ENCODE data around the gene STAC.
"Not testable (repeated sequence)": the region's sequence is repeated elsewhere in the genome, so short reads cannot be mapped to it uniquely, and the experiment has no call there.

The STAC gene

DNA sequence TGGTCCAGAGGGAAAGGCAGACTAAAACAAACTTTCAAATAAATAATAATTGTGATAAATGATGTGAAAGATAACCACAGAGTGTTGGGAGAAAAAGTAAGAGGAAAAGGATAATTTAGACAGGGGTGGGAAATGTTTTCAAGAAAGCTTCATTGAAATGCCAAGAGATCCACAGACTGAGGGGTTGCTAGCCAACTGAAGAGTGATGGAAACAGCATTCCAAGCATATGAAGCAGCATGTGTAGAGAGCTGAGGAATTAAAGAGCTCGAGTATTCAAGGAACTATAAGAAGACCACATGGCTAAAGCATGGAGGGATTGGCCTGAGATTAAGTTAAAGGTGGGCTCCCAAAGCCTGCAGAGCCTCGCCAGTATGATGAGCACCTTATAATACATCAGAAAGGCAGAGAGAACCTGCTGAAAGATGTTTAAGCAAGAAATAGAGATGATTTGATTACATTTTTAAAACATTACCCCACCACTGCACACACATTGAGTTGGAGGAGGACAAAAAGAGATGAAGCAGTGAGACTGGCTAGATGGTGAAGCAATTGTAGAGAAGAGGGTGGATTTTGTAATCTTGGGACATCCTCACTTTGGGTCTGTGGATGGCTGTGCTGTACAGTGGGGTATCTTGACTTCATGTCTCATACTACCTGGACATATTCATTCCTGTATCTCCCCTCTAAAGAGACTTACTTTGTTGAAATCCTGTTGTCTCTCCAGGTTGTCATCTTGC, 100.8 kb downstream of the STAC start:
- DNase-seq = no peak

DNA sequence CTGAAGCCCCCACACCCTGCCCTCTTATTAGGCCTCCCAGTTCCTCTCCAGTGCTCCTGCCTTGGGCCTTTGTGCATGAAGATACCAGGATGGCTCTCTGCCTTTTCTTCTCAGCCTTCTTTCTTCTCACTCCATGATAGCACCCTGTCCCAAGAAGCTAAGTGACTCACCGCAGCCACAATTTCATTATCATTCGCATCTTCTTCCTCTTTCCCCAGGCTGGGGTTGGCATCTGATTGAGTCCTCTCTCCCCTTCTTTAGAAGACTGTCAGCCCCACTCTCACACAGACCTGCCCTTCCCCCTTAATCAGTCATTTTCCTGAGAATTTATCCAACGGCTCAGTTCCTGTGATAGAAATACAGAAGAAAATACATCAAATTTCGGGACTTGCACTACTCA, 102.0 kb downstream of the STAC start:
- no peak for DNase-seq

DNA sequence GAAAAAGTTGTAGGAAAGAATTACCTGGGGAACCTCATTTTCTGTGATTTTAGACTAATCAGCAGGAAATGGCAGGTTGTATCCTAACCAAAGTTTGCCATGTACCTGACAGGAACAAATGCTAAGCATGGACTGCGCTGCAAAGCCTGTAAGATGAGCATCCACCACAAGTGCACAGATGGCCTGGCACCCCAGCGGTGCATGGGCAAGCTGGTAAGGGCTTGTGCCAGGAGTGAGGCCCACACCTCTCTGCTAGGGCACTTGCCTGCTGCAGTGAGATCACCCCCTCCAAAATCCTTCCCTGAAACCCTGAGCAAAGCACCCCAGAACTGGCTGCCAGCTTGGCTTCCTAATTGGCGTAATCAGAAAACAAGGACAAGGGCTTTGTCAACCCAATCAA, 102.6 kb downstream of the STAC start:
- no peak for DNase-seq

DNA sequence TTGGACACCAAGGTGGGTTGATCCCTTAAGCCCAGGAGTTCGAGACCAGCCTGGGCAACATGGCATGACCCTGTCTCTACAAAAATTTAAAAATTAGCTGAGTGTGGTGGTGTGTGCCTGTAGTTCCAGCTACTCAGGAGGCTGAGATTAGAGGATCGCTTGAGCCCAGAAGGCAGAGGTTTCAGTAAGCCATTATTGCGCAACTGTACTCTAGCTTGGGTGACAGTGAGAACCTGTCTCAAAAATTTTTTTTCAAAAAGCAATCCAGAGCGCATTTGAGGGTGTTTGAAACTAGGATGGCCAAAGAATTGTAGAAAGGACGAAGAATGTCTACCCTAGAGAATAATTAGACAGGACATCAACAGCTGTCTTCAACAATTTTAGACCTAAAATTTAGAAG, 103.4 kb downstream of the STAC start:
- no peak for DNase-seq

DNA sequence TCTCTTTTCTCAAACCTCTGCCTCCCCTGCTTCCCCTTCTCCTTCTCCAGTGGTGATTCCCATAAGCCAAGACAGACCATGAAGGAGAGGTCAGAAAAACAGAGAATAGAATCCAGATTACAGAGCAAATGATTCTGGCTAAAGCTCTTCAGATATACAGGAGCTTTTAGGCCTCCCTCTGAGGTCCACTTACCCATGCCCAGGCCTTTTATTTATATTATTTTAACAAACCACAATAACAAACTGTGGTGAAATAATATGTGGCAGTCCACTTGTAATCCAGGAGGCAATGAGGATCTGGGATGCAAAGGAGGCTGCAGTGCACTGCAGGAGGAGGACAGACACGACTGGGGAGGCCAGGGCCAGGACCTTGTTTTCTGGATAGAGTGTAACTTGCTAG, 104.1 kb downstream of the STAC start:
- no peak for DNase-seq

DNA sequence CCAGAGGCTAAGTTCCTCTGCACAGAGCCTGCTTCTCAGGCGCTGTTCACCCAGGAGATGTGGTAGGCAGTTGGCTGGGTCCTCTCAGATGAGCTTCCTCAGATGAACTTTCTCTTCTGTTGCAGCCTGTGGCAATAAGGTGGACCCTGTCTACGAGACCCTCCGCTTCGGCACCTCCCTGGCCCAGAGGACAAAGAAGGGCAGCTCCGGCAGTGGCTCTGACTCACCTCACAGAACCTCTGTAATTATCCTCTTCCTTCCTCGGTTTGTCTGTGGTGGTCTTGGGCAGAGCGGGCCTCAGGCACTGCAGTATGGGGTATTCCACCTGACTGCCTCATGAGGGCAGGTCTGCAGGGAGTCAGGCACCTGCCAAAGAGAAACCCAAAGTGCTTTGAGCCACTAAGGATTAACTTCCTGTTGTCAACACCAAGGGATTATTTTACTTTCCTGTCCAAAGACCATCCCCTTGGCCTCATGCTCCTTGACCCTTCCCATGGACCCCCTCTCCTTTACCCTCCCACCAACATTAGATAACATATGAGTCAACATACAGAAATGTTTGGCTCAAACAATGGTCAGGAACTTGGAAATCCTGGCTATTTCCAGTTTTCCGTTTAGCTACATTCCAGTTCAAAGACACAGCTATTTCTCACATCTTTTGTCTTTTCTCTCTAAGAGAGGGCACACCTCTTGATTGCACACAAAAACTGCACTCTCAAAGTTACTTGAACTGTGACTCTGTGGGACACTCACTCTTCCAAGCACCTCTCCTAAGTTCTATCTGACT, 105.9 kb downstream of the STAC start:
- no peak for DNase-seq

DNA sequence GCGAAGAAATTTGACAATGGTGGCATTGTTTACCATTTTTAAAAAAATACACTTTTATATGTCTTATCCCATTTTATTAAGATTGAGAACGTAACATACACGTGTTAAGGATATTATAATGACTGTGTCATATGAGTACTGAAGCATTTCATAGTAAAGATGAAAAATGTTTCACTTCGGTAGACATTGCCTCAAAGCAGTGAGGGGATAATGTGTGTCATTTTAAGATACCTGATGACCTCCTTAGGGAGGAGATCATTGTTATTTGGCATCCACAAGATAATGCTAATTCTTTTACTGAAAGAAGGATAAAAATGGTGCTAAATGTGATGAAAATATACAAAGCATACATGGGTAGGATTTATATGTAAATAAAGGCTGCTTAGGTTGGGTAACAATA, 107.3 kb downstream of the STAC start:
- no peak for DNase-seq

DNA sequence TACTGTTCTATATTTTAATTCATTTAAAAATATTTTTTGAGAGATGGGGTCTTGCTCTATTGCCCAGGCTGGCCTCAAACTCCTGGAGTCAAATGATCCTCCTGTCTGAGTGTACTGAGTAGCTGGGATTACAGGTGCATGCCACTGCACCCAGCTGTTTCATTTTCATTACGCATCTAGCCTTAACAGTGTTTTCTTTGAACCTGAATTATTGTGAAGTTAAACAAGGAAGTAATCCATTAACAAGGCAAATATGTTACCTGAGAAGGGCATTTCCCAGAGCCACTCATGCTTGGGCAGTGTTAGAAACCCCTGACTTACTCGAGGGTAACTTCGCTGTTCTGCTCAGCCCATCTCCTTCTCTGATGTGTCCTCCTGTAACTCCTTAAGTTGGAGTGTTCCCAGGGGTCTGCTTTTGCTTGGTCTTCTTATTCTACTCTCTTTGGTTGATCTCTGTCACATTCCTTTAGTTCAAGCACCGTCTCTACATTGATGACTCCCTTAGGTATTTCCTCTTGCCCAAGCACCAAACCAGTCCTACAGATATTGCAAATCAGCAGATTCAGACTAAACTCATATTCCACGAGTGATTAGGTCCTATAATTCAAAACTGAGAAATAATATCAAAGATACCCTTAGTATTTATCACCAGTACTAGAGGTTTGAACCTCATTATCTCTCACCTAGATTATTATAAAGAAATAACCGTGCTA, 107.9 kb downstream of the STAC start:
- DNase-seq = no peak

DNA sequence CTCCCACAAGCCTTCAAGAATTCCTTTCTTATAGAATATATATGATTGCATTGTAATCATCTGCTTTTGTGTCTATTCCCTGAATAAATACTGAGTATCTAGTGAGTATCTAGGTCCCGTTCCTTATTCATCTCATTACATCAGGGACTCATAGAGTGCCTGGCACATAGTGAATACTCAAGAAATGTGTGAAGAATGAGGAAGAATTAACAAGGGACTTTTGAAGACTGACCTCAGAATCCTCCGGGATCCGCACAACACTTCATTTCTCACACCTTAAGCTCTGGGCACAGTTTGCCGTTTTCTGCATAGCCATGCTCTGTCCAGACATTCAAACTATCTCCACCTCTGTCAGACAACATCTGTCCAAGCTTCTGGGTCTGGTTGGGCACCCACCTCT, 108.8 kb downstream of the STAC start:
- DNase-seq = no peak

DNA sequence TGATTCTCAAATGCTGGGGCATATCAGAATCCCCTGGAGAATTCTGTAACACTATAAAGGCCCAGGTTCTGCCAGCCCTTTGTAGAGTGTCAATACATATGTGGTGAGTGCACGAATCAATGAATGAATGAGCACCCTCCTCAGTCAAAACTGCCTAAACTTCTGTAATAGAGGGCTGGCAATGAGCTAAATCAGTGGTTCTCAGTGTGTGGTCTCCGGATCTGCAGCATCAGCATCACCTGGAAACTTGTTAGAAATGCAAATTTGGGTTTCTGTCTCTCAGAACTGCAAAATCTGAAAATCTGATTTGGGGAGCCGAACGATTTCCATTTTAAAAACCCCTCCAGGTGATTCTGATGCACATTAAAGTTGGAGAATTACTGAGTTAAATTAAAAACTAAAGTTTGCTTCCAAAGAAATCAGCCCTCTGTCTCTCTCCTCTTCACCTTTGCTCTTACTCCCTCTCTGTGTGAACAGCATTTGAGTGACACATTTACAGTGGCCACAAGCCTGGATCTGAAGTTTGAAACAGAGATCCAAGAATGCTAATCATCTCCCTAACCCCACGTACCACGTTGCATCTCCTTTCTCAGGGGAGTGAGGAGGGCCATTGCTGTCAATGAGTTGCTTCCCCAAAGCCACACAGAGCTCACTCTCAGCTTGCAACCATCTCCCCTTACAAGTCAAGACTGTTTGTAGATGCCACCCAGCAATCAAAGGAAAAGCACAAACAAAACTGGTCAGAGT, 109.5 kb downstream of the STAC start:
- DNase-seq = no peak

DNA sequence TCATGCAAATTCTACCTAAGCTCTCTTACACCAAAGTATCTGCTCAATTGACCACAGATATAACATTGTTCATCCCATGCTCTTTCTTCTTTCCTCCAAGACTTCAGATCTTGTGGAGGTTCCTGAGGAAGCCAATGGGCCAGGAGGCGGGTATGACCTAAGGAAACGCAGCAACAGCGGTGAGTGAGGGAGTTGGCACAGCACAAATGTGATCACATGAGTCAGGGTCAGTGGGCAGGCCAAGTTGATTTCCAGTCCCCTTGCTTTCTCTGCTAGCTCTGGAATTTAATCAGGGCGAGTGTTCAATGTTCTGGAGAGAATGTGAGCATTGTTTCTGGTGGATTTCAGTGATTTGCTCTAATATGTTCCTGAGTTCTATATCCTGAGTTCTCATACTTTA, 112.7 kb downstream of the STAC start:
- DNase-seq = no peak

DNA sequence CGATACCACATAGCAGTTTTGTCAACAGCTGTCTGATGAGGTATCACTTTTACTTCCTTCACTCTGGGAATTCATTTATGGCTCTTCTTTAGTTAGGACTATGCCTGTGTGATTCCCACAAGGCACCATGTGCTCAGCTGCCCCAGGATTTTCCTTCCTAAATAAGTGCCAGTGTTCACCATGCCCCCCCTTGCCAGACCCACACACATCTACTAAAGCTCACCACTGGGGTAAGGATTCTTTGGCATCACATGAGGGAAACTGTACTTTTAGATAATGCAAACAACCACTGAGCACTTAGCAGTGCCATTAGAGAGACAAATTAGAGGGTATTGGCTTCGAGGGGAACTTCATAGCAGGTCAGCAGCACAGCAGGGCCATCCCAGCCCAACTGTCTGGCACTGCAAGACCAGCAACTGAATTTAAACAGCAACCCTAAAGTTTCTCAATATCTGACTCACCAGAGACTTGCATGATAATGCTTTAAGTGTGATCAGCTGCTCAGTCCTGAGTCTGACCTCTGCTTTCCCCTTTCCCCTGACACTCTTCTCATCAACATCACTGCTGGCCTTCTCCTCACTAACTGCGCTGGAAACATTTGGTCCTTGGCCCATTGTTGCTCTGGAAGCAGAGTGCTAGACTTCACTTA, 114.3 kb downstream of the STAC start:
- no peak for DNase-seq

DNA sequence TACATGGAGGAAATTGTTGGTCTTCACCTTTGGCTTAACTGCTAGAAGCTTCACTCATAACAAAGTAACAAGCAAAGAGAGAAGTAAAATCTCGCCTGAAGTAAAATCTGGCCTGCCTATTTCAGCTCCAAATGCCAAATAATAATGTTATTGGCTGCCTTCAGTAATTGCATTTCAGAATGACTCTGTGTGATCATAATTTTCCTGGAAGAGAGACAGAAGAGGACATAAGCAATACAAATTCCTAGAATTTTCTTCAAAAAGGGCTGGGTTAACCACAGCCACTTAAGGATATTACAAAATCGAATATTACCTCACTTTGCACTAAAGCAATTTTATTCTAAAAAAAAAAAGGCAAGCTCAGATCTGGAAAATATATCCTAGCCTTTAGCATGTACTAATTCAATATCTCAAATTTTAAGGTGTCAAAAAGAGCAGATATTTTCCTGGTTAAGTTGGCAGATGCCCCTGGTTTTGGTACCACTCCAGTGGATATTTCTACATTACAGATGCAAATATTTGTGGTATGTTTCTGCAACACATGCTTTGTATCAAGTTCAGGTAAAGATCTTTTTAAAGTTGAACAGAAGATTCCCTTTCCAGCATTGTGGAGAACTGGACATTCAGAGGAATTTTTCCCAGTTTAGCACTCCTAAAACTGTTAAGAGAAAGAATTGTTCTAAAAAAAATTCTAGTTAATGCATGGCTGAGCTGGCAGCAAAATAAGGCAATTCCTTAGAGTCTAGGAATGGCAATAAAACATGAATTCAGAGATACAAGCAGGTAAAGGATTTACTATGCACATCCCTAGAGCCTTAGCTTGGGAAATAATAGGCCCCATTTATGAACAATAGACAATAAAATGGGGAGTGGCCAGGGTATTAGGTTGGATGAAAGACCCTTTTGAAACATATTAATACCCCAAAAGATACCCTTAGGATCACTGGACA, 116.7 kb downstream of the STAC start:
- no peak for DNase-seq

DNA sequence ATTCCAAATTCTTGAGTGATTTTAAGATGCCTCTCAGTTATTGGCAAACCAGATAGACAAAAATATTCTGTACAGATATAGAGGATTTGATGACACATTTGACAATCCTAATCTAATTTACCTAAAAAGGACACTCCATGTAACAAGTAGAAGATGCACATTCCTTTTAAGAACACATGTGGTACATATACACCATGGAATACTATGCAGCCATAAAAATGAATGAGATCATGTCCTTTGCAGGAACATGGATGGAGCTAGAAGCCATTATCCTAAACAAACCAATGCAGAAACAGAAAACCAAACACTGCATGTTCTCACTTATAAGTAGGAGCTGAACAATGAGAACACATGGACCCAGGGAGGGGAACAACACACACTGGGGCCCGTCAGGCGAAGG, 119.7 kb downstream of the STAC start:
- not testable (repeated sequence) for DNase-seq

DNA sequence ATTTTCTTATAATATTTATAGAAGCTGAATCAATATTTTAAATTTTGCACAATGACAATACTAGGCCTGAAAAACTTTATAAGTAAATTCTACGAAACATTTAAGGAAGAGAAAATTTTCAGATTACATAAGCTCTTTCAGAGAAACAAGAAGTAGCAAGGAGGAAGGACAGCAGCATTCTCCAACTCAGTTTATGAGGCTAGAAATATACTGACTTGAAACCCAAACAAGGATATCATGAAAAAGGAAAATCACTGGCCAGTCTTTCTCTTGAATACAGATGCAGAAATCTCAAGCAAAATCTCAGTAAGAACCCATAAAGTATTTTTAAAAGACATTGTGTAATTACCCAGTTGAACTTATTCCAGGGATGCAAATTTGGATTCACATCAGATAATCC, 121.3 kb downstream of the STAC start:
- DNase-seq = no peak

DNA sequence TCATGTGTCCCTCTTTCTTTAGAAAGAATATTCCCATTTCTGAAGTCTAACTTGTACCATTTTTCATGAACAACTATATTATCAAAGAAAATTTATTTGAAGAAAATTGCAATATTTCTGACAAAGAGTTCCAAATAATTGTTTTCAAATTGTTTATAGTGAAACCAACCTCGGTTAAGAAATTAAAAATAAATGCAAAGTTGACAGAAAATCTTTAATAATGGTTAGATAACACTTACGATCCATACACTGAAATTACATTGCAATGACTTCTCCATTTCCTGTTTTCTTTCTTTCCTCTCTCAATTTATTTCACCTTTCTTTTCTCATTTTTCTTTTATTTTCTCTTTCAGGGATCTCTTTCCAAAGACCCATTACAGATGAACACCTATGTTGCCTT, 125.1 kb downstream of the STAC start:
- no peak for DNase-seq

DNA sequence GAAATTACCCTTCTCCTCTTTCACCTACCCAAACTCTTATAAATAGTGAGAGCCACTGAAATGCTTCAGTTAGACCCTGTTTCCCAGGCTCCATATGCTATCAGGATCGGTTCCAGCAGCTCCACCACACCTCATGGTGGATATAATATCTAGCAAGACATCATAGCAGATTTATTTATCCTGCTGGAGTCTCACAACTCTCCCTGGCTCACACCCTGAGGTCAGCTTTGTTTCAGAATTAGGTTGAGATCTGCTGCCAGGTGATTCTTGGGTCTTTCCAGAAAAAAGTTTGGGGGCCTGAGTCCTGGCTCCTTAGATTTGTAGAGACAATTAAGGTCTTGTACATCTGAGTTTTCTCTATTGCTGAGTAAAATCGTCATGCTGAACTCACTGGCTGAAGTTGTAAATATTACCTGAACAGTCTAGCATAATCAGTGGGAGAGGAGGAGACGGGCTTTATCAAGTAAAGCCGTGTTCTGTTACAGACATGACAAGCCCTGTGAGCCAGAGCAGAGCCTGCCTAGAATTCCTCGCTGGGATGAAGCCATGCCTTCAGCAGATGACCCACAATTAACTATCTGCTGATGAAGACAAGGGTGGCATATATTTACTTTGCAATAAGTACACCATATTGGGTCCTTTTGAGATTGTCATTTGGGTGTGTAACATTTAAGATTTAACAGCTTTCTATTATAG, 131.6 kb downstream of the STAC start:
- DNase-seq = no peak

DNA sequence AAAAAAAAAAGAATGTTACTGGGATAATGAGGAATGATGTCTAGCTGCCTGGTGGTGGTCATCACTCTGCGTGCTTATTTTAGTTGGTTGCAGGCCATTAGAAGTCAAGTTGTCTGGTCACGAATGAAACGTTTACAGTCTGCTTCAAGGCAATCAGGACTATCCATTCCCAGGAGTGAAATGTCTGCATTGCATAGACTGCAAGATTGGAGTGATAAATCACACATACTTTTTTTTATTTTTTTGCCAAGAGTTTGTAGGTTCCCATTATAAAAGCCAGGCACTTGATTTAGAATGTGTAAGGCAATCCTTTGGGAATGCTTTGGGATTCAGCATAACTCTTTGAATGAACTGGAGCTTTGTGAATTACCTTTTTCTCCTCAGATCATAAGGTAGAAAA, 132.3 kb downstream of the STAC start:
- DNase-seq = no peak

DNA sequence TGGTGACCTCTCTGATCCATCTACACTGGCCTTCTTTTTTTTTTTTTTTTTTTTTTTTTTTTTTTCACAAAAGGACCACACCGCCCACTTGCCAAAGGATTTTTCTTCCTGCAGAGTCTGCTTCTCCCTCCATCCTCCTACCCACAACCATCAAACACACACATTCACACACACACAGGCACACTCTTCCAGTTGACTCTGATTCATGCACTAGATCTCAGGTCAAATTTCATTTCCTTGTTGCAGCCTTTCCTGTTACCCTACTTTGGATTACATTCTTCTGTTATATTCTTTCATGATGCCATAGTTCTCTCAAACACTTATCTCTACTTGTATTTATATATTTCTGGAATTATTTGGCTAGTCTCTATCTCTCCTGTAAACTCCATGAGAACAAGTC, 133.9 kb downstream of the STAC start:
- no peak for DNase-seq

DNA sequence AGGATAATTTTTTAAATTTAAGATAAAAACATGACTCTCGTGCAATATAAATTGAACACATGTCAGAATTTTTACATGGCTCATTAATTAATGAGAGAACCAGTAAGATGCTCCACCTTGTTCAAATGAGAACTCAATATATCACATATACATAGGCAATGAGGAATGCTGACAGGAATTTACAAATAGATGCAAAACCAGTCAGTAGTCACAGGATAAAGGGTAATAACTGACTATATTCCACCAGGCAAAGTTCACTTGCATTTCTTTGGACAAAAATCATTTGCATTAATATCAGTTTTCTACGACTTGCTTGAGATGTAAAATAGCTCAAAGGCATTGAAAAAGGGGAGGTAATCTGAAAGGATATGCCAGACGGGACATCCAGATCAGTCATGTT, 139.4 kb downstream of the STAC start:
- DNase-seq = no peak
